Peyer's patch (tissue), 4 donors: ENCODE results near the gene MREG.

Experiments used
- CTCF ChIP-seq, 6 experiments: fragments of 450-650 bp in 4 of 6; fragments of 200-600 bp in 2 of 6; sonication (generic) in 1 of 6; IDR thresholded peaks; one replicate each; pipeline ENCODE4 v1.5.1; 2017 to 2019; ENCODE audit warnings: antibody characterized with exemption in 6 of 6, mild to moderate bottlenecking in 3 of 6, moderate library complexity in 1 of 6
- POLR2A ChIP-seq, 2 donors: fragments of 450-650 bp; IDR thresholded peaks; one replicate each; pipeline ENCODE4 v1.5.1; 2017; ENCODE audit warnings: antibody characterized with exemption in 2 of 2, mild to moderate bottlenecking in 2 of 2, moderate library complexity in 2 of 2

- no peak for TF ChIP-seq CTCF (IDR thresholded peaks at IDR 0.05)
- TF ChIP-seq POLR2A (IDR thresholded peaks at IDR 0.05): no peak
These were observed 16.1 kb downstream of the MREG start for GRCh38 chr2:215997219-215997618.
